ENCODE measurements around the gene RALGAPA2.
"Not testable (repeated sequence)": the region's sequence is repeated elsewhere in the genome, so short reads cannot be mapped to it uniquely, and the experiment has no call there.

The RALGAPA2 gene

DNA sequence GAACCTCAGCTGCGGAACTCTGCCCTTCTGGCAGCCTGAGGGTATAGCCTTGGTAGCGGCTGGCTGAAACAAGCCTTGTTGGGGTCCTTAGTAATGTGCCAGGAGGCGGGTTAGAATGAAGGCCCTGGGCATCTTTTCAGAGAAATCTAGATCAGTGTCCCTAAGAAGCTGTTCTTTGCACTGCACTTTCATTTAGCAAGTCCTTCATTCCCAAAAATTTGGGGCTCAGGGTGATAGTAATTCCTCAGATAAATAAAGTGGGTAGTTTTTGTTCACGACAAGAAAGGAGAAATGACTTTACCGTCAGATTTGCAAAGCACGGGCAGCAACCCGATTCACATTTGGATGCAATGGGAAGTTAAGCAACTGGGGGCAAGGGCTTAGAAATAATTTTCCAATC lies 341.4 kb downstream of the RALGAPA2 start:
- DNase-seq (ENCODE audit: low read depth in 2 of 3, low spot score in 1 of 3): no peak

DNA sequence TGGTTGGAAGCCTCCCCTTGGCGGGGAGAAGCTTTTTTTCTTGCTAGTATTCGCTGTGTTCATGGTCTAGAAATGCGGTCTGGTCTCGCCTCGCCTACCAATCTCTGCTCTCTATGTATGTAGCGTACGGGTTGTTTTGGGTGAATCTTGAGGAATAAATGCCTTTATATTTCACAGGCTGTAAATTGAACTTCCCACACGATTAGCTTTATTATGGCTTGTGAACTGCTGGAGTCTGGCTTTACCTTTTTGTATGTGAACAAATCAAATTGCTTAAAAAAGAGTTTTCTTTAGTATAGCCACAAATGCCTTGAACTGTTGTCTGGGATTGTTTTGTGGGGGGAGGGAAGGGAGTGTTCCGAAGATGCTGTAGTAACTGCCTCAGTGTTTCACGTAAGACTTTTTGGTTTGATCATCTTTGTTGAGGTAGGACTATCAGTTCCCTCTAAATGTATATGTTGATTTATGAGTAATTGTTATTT lies 342.3 kb downstream of the RALGAPA2 start:
- no peak for DNase-seq (ENCODE audit: low read depth in 2 of 3, low spot score in 1 of 3)

DNA sequence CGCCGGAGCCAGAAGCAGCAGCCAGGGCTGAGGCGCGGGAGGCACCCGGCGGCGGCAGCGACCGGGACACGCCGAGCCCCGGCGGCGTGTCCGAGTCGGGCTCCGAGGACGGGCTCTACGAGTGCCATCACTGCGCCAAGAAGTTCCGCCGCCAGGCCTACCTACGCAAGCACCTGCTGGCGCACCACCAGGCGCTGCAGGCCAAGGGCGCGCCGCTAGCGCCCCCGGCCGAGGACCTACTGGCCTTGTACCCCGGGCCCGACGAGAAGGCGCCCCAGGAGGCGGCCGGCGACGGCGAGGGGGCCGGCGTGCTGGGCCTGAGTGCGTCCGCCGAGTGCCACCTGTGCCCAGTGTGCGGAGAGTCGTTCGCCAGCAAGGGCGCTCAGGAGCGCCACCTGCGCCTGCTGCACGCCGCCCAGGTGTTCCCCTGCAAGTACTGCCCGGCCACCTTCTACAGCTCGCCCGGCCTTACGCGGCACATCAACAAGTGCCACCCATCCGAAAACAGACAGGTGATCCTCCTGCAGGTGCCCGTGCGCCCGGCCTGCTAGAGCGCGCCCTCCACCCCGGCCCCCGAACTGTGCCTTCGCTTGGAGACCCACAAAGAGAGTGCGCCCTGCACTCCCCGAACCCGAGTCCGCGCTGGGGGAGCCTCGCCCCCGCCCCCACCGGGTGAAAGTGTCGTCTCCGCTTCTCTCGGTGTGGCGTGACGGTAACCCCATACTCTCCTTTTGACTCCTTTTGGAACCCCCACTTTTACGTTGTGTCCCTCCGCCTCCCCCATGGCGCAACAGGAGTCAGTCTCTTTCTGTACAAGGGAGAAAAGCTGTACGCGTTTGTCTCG lies 343.0 kb downstream of the RALGAPA2 start:
- DNase-seq (ENCODE audit: low read depth in 2 of 3, low spot score in 1 of 3): no peak

DNA sequence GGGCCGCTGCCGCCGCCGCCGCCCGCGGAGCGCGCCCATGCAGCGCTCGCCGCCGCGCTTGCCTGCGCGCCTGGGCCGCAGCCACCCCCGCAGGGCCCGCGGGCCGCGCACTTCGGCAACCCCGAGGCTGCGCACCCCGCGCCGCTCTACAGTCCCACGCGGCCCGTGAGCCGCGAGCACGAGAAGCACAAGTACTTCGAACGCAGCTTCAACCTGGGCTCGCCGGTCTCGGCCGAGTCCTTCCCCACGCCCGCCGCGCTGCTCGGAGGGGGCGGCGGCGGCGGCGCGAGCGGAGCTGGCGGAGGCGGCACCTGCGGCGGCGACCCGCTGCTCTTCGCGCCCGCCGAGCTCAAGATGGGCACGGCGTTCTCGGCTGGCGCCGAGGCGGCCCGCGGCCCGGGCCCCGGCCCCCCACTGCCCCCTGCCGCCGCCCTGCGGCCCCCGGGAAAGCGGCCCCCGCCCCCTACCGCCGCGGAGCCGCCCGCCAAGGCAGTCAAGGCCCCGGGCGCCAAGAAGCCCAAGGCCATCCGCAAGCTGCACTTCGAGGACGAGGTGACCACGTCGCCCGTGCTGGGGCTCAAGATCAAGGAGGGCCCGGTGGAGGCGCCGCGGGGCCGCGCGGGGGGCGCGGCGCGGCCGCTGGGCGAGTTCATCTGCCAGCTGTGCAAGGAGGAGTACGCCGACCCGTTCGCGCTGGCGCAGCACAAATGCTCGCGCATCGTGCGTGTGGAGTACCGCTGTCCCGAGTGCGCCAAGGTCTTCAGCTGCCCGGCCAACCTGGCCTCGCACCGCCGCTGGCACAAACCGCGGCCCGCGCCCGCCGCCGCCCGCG lies 343.8 kb downstream of the RALGAPA2 start:
- no peak for DNase-seq (ENCODE audit: low read depth in 2 of 3, low spot score in 1 of 3)

DNA sequence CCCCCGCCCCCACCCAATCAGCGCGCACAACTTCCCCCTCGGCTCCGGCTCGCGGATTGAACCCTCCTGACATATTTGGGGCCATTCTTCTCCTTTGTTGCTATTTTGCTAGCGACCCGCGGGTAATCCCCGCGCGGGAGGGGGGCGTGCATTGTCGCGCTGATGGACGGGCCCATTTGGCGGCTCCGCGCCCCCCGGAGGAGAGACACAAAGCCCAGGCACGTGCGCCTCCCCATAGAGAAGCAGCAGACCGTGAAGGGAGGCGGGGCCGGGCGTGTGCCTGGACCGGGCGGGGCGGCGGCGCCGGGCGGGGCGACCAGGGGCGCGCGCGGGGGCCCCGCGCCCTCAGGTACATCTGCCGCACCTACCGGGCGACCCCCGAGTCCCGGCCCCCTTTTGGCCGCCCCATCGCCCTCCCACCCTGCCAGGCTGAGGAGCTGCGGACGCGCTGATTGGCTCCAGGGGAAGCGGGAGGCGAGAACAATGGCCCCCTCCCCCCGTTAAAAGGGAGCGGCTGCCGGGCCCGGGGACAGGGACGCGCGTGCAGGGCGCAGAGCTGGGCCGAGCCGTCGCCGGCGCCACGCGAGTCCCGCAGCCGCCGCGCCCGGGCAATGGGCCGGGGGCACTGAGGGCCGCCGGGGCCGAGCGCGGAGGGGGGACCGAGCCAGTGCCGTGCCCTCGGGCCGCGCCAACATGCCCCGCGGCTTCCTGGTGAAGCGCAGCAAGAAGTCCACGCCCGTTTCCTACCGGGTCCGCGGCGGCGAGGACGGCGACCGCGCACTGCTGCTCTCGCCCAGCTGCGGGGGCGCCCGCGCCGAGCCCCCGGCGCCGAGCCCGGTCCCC lies 344.6 kb downstream of the RALGAPA2 start, which contains the start of gene INSM1:
Gene INSM1, plus strand, starts transcription at position 530 of the 843 bp plus-strand sequence. Its CDS starts 164 bp downstream, at position 694.
- DNase-seq (ENCODE audit: low read depth in 2 of 3, low spot score in 1 of 3): peak in 2 of 3 donors; percentile 39 to 40

DNA sequence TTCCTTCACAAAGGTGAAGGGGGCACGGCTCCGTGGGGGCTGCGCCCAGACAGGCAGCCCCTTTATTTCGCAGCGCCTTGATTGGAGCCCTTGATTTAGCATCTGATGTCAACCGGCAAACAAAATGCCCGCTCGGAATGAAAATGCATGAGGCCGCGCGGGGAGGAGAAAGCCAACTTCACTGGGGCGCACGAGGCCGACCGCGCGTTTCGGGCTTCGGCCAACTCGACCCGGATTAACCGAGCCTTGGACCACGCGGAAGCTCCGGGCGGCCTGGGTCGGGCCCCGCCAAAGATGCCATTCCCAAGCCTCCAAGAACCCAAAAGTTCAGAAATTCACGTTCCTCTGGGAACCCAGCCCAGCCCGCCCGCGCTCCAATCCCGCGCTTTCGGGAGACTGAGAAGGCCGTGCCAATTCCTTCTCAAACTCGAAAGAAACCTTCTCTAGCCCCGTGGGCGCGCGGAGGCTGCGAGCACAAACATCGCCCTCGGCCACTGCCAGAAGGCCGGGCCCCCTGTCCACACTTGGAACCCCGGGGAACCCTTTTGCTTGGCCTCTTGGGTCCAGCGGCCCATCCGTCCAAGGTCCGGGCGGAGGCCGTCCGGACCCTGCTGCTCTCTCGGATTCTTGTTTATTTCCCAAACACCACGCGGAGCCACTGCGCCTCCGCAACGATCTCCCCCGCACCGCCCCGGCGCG lies 345.4 kb downstream of the RALGAPA2 start:
- no peak for DNase-seq (ENCODE audit: low read depth in 2 of 3, low spot score in 1 of 3)

DNA sequence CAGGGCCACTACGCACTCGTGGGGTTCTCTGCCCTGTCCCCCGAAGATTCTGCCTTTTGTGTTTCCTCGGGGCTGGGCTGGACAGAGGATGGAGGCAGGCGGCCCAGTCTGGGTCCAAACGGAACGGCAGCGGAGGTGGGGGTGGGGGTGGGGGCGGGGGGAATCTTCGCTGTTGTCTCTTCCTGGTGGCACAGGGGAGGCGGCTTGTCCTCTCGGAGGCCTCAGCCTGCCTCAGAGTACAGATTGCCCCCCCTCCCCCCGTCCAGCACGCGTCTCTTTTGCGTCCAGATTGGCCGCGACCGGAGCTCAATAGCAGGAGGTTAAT lies 345.9 kb downstream of the RALGAPA2 start:
- no peak for DNase-seq (ENCODE audit: low read depth in 2 of 3, low spot score in 1 of 3)

DNA sequence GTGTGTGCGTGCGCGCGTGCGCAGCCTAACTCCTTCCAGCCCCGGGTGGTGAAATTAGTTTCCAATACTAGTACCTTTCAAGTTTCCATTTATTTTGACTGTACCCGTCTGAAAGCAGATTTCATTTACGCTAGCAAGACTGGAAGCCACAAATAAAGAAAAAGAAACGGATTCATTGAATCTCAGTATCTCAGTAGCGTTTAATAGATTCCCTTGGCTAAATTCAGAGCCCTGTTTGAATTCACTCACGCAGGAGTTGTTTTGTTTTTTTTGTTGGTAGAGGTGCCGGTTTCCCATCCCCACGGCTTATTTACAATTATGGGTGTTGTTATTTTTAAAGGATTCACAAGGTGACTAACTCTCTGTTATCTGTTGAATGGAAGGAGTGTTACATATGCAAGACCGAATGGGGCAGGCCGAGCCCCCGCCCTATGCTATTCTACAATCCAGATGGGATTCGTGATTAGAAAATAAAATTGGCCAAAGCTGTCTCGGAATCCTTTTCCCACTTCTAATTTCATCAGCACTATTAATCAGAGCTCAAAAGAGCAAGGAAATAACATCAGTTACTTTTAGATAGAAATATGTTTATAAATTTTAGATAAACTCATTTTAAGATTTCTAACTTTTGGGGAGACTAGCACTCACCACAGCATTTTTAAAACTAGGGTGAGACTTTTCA lies 346.8 kb downstream of the RALGAPA2 start:
- DNase-seq (ENCODE audit: low read depth in 2 of 3, low spot score in 1 of 3): no peak

DNA sequence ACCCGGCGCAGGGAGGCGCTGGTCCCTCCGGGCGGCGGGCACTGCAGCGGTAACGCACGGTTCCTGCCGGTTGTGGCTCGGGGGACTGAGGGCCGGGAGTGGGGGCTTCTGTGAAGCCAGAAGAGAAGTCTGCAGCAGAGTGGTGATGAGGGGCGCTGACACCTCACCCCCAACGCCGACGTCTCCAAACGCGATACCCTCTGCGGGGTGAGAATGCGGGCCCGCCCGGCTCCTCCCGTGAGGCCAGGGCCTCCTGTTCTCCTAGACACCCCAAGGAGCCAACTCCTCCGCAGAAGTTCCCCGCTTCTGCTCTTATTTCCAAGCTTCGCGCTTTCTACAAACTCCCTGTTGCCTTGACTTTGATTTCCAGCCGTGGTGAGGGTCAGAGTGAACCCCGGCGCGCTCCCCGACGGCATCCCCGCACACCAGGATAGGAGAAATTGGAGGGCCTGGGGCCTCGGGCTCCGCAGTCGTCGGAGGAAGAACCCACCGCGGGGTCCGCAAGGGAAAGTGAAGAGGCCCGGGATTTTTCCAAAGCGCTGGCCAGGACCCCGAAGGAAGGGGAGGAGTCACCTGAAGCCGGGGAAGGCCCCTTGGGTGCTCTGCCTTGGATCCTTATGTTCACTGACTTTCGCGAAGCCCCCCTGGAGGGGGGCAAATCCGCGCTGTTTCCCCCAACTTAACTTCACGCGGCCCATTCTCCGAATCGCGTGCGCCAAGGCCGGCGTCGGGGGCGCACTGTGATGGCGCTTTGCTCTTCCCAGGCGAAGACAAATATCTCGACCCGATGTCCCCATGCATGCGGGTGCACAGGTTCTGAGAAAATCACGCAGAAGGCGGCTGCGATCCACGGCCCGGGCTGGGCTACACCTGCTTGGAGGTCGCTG lies 347.6 kb downstream of the RALGAPA2 start:
- DNase-seq (ENCODE audit: low read depth in 2 of 3, low spot score in 1 of 3): no peak

DNA sequence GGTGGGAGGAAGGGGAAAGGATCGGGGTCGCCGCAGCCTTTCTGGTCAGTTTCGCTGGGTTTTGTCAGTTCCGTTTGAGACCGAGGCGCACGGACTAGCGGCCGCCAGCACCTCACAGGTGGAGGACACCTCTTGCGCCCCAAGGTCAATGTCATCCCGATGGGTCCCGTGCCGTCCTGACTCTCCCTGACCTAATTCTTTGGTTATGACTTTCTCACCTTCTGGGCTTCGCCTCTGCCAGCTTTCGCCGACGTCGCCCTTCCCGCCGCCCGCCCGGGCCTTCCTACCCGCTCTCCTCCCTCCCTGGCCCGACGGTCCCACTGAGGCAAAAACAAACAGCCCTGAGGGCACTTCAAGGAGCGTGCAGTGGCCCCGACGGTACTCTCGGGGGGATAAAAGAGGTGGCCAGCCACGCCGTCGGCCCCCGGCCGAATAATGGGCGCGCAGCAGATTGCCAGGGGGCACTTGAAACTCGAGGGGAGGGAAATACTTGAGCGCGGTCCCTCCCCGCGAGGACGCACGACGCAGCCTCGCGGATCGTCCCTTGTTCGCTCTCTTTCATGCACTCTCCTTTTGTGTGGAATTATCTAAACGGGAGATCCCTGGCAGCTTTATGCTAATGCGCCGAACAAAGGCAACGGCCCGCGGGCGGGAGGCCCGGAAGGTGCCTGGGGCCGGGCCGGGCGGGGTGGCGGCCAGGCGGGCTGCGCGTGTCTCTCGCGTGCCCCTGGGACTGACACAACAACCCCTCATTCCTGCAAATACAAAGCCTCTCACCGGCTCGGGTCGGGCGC lies 348.4 kb downstream of the RALGAPA2 start:
- no peak for DNase-seq (ENCODE audit: low read depth in 2 of 3, low spot score in 1 of 3)

DNA sequence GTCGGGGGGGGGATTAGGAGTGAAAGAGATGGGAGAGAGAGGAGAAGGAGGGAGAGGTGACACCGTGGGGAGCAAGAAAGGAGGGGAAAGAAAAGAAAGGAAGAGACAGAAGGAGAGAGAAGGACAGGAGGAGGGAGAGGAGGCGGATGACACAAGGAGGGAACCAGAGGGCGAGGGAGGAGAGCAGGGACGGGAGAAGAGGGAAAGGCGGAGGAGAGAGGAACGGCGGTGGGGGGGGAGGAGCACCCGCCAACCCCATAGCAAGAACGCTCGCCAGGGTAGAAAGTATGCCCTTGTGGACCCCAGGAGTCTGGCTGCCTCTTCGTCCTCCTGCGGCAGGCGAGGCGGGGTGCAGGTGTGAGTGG lies 349.0 kb downstream of the RALGAPA2 start:
- DNase-seq (ENCODE audit: low read depth in 2 of 3, low spot score in 1 of 3): no peak

DNA sequence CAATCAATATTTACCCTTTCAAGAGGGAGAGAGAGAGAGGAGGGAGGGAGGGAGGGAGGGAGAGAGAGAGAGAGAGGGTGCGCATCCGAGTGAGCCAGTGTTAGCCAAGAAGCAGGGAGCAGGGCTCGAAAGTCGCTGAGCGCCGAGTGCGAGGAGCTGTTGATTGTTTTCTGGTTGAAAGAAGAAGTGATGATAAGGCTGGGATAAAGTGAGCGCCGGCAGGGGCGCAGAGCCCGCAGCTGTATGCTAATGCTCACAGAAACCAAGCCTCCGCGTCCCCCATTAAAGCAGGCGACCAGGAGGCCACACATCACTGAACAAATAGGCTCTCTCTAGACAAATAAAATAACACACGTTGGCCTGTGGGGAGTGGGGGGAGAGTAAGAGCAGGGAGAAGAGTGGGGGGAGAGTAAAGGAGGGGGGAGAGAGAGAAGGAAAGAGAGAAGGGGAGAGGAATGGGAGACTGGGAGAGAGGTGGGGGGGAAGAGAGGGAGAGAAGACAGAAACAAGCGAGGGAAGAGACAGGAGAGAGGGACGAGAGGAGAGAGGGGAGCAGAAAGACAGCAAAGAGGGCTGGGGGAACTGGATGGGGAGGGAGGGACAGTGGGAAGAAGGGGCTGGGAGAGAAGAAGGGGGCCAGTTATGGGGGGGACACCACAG lies 349.5 kb downstream of the RALGAPA2 start:
- no peak for DNase-seq (ENCODE audit: low read depth in 2 of 3, low spot score in 1 of 3)

DNA sequence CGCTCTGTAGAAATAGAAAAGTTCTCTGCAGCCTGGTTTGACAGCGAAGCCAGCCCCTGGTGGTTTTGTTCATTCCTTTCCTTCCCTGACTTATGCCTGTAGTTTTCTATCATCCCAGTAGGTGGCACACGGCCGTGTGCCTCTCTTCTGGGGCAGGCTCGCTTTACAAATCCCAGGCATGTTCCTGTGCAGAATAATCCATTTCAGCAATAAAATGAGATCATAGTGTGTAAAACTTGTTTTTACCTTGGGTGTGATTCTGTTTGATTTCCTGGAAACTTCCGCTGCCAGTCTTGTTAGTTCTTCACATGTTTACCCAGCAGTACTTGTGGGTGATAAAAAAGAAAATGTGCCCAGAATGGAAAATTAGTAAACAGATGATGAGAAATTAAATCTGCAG lies 352.0 kb downstream of the RALGAPA2 start:
- DNase-seq (ENCODE audit: low read depth in 2 of 3, low spot score in 1 of 3): no peak

DNA sequence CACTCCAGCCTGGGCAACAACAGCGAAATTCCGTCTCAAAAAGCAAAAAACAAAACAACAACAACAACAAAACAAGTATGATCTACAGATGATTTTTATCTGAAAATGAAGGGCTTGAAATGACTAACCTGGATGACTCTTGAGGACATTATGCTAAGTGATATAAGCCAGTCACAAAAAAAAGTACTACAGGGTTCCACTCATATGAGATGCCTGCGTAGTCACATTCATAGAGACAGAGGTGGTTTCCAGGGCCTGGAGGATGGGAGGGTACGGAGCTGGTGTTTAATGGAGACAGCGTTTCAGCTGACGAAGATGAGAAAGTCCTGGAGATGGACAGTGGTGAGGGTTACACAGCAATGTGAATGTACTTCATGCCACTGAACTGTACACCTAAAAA lies 352.8 kb downstream of the RALGAPA2 start:
- DNase-seq (ENCODE audit: low read depth in 2 of 3, low spot score in 1 of 3): no peak

DNA sequence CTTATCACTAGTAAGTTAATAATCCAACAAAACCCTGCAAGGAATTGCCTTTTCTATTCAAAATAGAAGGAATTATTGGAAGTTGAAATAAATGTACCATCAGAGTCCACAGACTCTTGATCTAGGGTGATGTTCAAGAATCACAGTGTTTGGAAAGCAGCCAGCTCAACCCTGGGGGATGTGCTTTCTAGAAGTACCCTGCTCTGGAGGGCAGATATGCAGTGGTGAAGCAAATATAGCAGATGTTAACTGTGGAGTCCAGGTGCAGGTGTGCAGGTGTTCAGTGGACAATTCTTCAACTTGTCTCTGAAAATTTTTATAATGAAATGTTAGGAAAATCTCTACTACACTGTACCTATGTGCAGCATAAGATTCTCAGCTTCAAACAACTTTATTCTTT lies 353.6 kb downstream of the RALGAPA2 start:
- no peak for DNase-seq (ENCODE audit: low read depth in 2 of 3, low spot score in 1 of 3)

DNA sequence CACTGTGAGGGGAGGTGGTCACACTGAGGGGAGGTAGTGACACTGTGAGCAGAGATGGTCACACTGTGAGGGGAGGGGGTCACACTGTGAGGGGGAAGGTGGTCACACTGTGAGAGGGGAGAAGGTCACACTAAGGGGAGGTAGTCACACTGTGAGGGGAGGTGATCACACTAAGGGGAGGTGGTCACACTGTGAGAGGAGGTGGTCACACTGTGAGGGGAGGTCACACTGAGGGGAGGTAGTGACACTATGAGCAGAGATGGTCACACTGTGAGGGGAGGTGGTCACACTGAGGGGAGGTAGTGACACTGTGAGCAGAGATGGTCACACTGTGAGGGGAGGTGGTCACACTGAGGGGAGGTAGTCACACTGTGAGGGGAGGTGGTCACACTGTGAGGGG lies 356.9 kb downstream of the RALGAPA2 start:
- not testable (repeated sequence) for DNase-seq (ENCODE audit: low read depth in 2 of 3, low spot score in 1 of 3)

DNA sequence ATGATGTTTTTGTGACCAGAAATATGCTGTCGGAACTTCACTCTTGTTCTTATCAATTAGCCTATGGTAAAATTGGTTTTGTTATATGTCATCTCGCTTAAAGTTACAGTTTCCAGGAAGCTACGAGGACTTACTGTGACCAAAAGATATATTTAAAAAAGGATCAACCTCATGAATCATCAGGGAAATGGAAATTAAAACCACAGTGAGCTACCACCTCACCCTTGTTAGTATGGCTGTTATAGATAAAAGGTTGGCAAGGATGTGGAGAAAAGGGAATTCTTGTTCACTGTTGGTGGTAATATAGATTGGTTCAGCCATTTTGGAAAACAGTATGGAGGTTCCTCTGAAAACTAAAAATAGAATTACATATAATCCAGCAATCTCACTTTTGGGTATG lies 358.9 kb downstream of the RALGAPA2 start:
- DNase-seq (ENCODE audit: low read depth in 2 of 3, low spot score in 1 of 3): no peak

DNA sequence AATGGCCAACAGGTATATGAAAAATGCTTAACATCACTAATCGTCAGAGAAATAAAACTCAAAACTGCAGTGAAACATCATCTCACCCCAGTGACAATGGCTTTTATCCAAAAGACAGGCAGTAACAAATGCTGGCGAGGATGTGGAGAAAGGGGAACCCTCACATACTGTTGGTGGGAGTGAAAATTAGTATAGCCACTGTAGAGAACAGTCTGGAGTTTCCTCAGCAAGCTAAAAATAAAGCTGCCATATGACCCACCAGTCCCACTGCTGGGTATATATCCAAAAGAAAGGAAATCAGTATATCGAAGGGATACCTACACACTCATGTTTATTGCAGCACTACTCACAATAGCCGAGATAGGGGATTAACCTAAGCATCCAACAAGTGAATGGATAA lies 368.0 kb downstream of the RALGAPA2 start:
- no peak for DNase-seq (ENCODE audit: low read depth in 2 of 3, low spot score in 1 of 3)

Measured in stimulated activated CD4-positive, alpha-beta T cell treated with anti-CD3 and anti-CD28 coated beads, Interleukin-12 subunit alpha, Interleukin-12 subunit beta, amount 100 ng/mL, for 48 hours (primary cell).